SU-DHL-6 (cell line): Measurements from ENCODE around the gene HIVEP3.

ENCODE experiments used
- H2AFZ ChIP-seq: fragments of 200-600 bp; sonication (generic); 2 replicates; pipeline ENCODE4 v1.6.1; 2014; ENCODE audit warnings: low read depth, mild to moderate bottlenecking, moderate library complexity, mixed read lengths, antibody characterized with exemption, low read length; ENCODE audit not compliant: severe bottlenecking
- H3F3A ChIP-seq: fragments of 200-600 bp; shearing (Covaris generic); 2 replicates; pipeline ENCODE4 v1.6.0; 2016; ENCODE audit warnings: antibody characterized with exemption, mild to moderate bottlenecking; ENCODE audit not compliant: insufficient read depth
- H3K27ac ChIP-seq: fragments of 200-600 bp; sonication (generic); 2 replicates; pipeline ENCODE4 v1.5.1; 2016; ENCODE audit warnings: low read depth, mild to moderate bottlenecking, low read length, moderate library complexity, mixed read lengths
- H3K27me3 ChIP-seq: fragments of 200-600 bp; sonication (generic), shearing (Covaris generic); 2 replicates; pipeline ENCODE4 v1.6.0; 2014; ENCODE audit warnings: mild to moderate bottlenecking, low read length
- H3K36me3 ChIP-seq: fragments of 200-600 bp; sonication (generic); 2 replicates; pipeline ENCODE4 v1.6.1; 2014; ENCODE audit warnings: mild to moderate bottlenecking, low read length, mixed read lengths
- H3K4me2 ChIP-seq: fragments of 300-600, 200-600 bp; shearing (Covaris generic), sonication (generic); 2 replicates; pipeline ENCODE4 v1.6.0; 2014; ENCODE audit warnings: low read length, low read depth, mild to moderate bottlenecking; ENCODE audit not compliant: poor library complexity, severe bottlenecking
- H3K4me3 ChIP-seq: fragments of 200-600 bp; sonication (generic); 2 replicates; pipeline ENCODE4 v1.5.1; 2014; ENCODE audit warnings: antibody characterized with exemption, low read length, mild to moderate bottlenecking, mixed read lengths; ENCODE audit not compliant: insufficient read depth, poor library complexity, severe bottlenecking
- H3K79me2 ChIP-seq: fragments of 200-600 bp; sonication (generic); 2 replicates; pipeline ENCODE4 v1.6.1; 2014; ENCODE audit warnings: mild to moderate bottlenecking, low read length, moderate library complexity; ENCODE audit not compliant: insufficient read depth
- H3K9ac ChIP-seq: fragments of 200-600 bp; sonication (generic); 2 replicates; pipeline ENCODE4 v1.7.0; 2014; ENCODE audit warnings: mild to moderate bottlenecking, low read length
- H3K9me2 ChIP-seq: fragments of 200-600 bp; sonication (generic); replicated peaks from 2 replicates; pipeline ENCODE4 v1.6.1; 2014; ENCODE audit warnings: low read length; ENCODE audit not compliant: insufficient read depth
- H3K9me3 ChIP-seq: fragments of 200-600 bp; sonication (generic); 2 replicates; pipeline ENCODE4 v1.6.1; 2014; ENCODE audit warnings: low read length, mixed read lengths; ENCODE audit not compliant: insufficient read depth
- H4K20me1 ChIP-seq: fragments of 200-600 bp; sonication (generic); 2 replicates; pipeline ENCODE4 v1.6.1; 2014; ENCODE audit warnings: low read depth, mild to moderate bottlenecking, antibody characterized with exemption, low read length, moderate library complexity, mixed read lengths
- CTCF ChIP-seq: fragments of 200-600 bp; sonication (generic); IDR thresholded peaks from one replicate; pipeline ENCODE4 v1.5.1; 2017; ENCODE audit warnings: antibody characterized with exemption, mild to moderate bottlenecking, low read length, moderate library complexity; ENCODE audit not compliant: insufficient read depth, poor library complexity, severe bottlenecking
- EZH2phosphoT487 ChIP-seq: fragments of 200-600 bp; sonication (generic), shearing (Covaris generic); conservative IDR thresholded peaks from 2 replicates; pipeline ENCODE4 v1.6.1; 2018; ENCODE audit warnings: mild to moderate bottlenecking, antibody characterized with exemption, low read length, moderate library complexity, mixed read lengths

The HIVEP3 gene

GRCh38 chr1:41838266-41838665 lies 80.5 kb downstream of the HIVEP3 start:
- Histone ChIP-seq H3K27me3 (no peaks in the 10 kb centered on the region), H3K36me3 (no peaks in the 10 kb centered on the region), H3F3A (no peaks in the 10 kb centered on the region), H3K9me3 (no peaks in the 10 kb centered on the region), H3K4me3 (no peak overlapping the region), H3K9me2 (no peaks in the 10 kb centered on the region), H3K79me2 (no peaks in the 10 kb centered on the region), H4K20me1 (no peaks in the 10 kb centered on the region), H2AFZ (no peak overlapping the region), H3K4me2 (no peak overlapping the region), H3K9ac (no peak overlapping the region), H3K27ac (no peak overlapping the region)
- TF ChIP-seq EZH2phosphoT487 (no peak), CTCF (no peak)

- H3K27me3 ChIP-seq = no peaks in the 10 kb centered on the region
- no peaks in the 10 kb centered on the region for H3K79me2 ChIP-seq
- H2AFZ ChIP-seq = no peak overlapping the region
- no peaks in the 10 kb centered on the region for H3K9me3 ChIP-seq
- TF ChIP-seq CTCF = no peak
- TF ChIP-seq EZH2phosphoT487 = no peak
- H3K27ac ChIP-seq = no peak overlapping the region
- no peaks in the 10 kb centered on the region for H4K20me1 ChIP-seq
- no peaks in the 10 kb centered on the region for H3F3A ChIP-seq
- H3K36me3 ChIP-seq = no peaks in the 10 kb centered on the region
- H3K4me3 ChIP-seq = no peak overlapping the region
- H3K9me2 ChIP-seq = no peaks in the 10 kb centered on the region
- no peak overlapping the region for H3K4me2 ChIP-seq
- no peak overlapping the region for H3K9ac ChIP-seq
These were observed 81.0 kb downstream of the HIVEP3 start for GRCh38 chr1:41837691-41838090.

DNA sequence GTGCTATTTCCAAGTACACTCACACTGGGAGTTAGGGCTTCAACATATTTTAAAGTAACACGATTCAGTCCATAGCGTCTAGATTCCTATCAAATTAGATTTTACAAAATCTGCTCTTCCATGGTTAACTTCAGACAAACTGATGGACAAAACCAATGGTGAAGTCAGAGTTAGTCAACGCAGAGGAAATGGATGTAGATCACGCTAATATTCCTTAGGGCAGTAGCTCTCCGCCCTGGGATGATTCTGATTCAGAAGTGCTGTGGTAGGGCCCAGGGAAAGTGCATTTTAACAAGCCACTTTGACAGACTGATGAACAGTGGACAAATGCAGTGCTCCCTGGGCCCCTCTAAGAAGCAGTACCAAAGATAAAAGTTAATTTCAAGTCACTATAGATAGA lies 83.2 kb downstream of the HIVEP3 start:
- H3K9me2 ChIP-seq = no peaks in the 10 kb centered on the region
- no peak overlapping the region for H2AFZ ChIP-seq
- no peaks in the 10 kb centered on the region for H3K36me3 ChIP-seq
- no peak overlapping the region for H3K27ac ChIP-seq
- no peaks in the 10 kb centered on the region for H3K9me3 ChIP-seq
- H3K4me3 ChIP-seq = no peak overlapping the region
- no peaks in the 10 kb centered on the region for H3K27me3 ChIP-seq
- H4K20me1 ChIP-seq = no peaks in the 10 kb centered on the region
- no peaks in the 10 kb centered on the region for H3F3A ChIP-seq
- H3K4me2 ChIP-seq = no peak overlapping the region
- H3K9ac ChIP-seq = no peak overlapping the region
- H3K79me2 ChIP-seq = no peaks in the 10 kb centered on the region
- no peak for TF ChIP-seq CTCF
- no peak for TF ChIP-seq EZH2phosphoT487
